Measurements from ENCODE around the gene FGF1. TPM values are rescaled to one million over a fixed set of nuclear protein-coding genes. Genes with fewer than 3 reads are reported as not detected.
"Not testable (repeated sequence)": the region's sequence is repeated elsewhere in the genome, so short reads cannot be mapped to it uniquely, and the experiment has no call there.

The FGF1 gene
- total RNA-seq, 1 donor = not detected

DNA sequence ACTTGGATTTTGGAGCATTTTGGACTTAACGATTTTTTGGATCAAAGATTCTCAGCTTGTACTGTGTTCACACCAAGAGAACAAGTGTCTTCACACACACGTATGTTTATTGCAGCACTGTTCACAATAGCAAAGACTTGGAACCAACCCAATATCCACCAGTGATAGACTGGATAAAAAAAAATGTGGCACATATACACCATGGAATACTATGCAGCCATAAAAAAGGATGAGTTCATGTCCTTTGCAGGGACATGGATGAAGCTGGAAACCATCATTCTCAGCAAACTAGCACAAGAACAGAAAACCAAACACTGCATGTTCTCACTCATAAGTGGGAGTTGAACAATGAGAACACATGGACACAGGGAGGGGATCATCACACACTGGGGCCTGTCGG, 37.8 kb downstream of the FGF1 start:
- H3K27me3 ChIP-seq (ENCODE audit: insufficient read depth, low read length); H3K4me1 ChIP-seq (ENCODE audit: insufficient read depth, low read length); H3K4me3 ChIP-seq (ENCODE audit: low read length); H3K9me3 ChIP-seq (ENCODE audit: low read depth, low read length): not testable (repeated sequence)

DNA sequence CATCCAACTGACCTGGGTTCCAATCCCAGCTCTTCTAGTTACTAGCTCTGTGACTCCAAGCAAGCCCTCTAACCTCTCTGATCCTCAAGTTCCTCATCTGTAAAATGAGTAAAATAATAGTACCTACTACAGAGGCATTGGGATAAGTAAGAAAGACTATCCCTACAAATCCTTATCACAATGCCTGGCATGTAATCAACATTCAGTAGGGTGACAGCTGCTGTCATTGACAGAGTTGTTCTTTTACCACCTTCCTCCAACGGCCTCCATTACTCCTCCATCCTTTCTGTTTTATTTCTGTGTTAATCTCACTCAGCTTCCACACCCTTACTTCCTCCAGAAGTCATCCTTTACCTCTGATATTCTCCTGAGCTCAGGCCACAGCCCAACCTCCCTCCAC, 40.4 kb downstream of the FGF1 start:
- Histone ChIP-seq H3K27me3 (ENCODE audit: insufficient read depth, low read length) (no peaks in the 10 kb centered on the region), H3K9me3 (ENCODE audit: low read depth, low read length) (no peaks in the 10 kb centered on the region), H3K4me1 (ENCODE audit: insufficient read depth, low read length) (no peaks in the 10 kb centered on the region), H3K4me3 (ENCODE audit: low read length) (no peak overlapping the region)

DNA sequence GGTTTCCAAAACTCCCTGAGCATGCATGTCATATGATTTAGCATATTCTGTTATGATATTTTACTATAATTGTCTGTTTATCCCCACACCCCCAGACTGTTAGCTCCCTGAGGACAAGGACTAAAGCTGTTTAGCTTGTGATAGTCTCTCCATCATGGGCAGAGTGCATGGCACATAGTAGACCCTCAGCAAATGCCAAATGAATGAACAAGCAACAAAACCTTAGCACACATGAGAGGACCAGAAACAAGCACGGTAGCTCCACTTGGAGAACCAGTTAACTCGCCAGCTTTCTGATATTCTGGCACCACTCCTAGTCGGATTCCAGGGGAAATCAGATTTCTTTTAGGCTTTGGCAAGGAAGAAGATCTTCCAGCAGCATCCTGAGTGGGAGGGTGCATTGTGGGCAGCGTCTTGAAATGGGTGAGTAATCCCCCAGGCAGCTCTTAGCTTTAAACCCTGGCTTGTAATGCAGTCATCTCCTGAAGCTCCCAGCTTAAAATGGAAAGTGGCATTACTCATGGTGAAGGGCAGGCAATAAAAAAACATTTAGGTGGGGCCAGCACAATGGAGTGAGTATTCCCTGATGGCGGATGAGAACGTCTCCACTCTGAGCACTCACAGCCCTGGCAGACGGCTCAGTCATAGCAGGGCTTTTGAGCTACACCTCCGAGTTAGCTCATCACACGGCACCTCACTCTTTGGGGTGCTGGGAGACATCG, 41.1 kb downstream of the FGF1 start:
- Histone ChIP-seq H3K27me3 (ENCODE audit: insufficient read depth, low read length) (no peaks in the 10 kb centered on the region), H3K9me3 (ENCODE audit: low read depth, low read length) (no peaks in the 10 kb centered on the region), H3K4me3 (ENCODE audit: low read length) (no peak overlapping the region), H3K4me1 (ENCODE audit: insufficient read depth, low read length) (no peaks in the 10 kb centered on the region)

DNA sequence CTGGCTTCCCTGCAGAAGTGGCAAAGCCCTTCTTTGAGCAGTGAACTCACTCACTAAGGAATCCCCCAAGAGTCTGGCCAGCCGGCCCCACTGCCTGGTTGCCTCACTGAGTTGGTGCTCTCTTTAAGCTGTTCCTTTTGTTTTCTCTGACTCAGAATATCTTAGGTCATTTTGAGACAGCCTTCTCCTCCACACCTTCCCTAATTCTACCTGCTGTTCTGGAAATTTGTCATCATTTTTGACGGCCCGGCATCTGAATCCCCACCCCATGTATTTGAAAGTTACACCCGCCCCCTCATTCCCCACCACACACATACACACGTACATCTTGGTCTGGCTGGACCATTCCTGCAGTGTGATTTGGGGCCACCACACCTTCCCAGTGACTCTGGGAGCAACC, 41.8 kb downstream of the FGF1 start:
- H3K9me3 ChIP-seq (ENCODE audit: low read depth, low read length) = no peaks in the 10 kb centered on the region
- H3K4me1 ChIP-seq (ENCODE audit: insufficient read depth, low read length) = no peaks in the 10 kb centered on the region
- H3K27me3 ChIP-seq (ENCODE audit: insufficient read depth, low read length) = no peaks in the 10 kb centered on the region
- no peak overlapping the region for H3K4me3 ChIP-seq (ENCODE audit: low read length)

DNA sequence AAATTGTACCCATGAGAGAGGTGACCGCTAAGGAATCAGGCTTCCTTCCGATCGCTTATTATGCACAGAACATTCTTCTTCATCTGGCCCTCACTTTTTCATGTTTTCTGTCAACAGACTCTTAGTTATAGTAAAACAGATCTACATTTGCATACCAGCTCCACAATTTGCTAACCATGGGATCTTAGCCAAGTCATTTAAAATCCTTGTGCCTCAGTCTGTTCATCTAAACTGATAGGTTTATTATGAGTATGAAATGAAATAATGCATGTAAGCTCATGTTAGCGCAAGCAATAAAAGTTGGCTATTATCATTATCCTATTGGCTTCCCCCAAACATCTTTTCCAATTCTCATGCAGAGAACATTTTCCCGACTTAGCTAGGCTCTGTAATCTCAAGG, 42.3 kb downstream of the FGF1 start:
- Histone ChIP-seq H3K4me3 (ENCODE audit: low read length) (no peak overlapping the region), H3K9me3 (ENCODE audit: low read depth, low read length) (no peaks in the 10 kb centered on the region), H3K4me1 (ENCODE audit: insufficient read depth, low read length) (no peaks in the 10 kb centered on the region), H3K27me3 (ENCODE audit: insufficient read depth, low read length) (no peaks in the 10 kb centered on the region)

DNA sequence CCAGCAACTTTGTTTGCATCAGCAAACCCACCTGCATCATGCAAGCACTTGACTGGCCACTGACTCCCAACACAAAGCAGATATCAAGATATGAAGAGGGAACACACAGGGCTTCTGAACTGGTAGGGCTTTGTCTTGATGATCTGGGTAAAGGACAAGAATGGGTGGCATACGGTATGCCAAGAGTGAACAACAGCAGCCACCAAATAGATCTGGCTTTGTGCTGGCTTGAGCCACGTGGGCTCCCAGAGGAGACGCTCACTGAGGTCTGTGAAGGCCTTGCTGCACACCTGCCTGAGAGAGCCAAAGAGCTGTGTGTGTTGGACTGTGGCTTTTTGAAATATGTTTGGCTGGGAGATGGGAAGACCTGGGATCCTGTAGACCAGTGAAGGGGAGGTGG, 43.5 kb downstream of the FGF1 start:
- H3K27me3 ChIP-seq (ENCODE audit: insufficient read depth, low read length) = peaks cover 3% of the 10 kb centered on the region
- H3K9me3 ChIP-seq (ENCODE audit: low read depth, low read length) = no peaks in the 10 kb centered on the region
- H3K4me1 ChIP-seq (ENCODE audit: insufficient read depth, low read length) = no peaks in the 10 kb centered on the region
- H3K4me3 ChIP-seq (ENCODE audit: low read length) = no peak overlapping the region

DNA sequence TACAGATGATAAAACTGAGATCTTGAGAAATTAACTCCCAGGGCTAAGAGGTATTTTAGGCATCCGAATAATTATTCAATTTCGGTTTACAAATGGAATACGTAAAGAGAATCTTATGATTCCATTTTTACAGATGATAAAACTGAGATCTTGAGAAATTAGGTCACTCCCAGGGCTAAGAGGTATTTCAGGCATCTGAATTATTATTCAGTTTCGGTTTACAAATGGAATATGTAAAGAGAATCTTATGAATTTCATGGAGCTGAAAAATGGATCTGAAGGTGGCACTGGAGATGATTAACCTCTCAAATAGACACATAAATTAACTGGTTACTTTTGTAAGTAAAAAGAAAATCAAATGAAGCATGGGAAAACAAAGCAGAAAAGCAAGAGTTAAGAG, 44.2 kb downstream of the FGF1 start:
- H3K4me3 ChIP-seq (ENCODE audit: low read length) = no peak overlapping the region
- H3K9me3 ChIP-seq (ENCODE audit: low read depth, low read length) = no peaks in the 10 kb centered on the region
- no peaks in the 10 kb centered on the region for H3K4me1 ChIP-seq (ENCODE audit: insufficient read depth, low read length)
- peaks cover 3% of the 10 kb centered on the region for H3K27me3 ChIP-seq (ENCODE audit: insufficient read depth, low read length)

DNA sequence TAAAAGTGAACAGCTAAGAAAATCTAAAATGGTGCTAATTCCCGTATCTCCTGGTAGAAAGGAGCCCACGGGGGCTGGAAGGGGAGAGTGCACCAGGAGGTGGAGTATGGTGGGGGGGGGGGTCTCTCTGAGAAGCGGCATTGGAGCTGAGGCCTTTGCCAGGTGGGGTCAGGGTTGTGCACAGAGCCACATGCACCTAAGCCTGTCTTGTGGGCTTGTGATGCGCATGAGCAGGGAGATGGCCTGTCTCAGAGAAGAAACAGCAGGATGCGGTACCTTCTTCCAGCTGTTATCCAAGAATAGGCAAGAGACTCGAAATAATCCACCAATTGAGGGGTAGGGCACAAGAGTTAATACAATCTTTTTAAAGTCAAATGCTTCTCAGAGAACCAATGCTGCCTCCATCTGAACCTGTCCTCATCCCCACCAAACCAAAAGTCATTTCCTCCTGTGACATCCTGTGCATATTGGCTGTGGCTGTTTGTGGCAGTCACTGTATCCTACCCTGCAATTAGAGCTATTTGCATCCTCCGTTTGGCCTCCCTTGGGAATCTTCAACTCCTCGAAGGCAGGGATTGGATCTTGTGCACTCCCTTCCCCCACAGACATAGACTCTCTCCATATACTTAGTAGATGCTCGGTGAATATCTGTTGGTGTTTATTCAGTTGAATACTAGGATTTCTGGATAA, 45.4 kb downstream of the FGF1 start:
- Histone ChIP-seq H3K4me1 (ENCODE audit: insufficient read depth, low read length) (no peaks in the 10 kb centered on the region), H3K27me3 (ENCODE audit: insufficient read depth, low read length) (peaks cover 3% of the 10 kb centered on the region), H3K9me3 (ENCODE audit: low read depth, low read length) (no peaks in the 10 kb centered on the region), H3K4me3 (ENCODE audit: low read length) (no peak overlapping the region)

DNA sequence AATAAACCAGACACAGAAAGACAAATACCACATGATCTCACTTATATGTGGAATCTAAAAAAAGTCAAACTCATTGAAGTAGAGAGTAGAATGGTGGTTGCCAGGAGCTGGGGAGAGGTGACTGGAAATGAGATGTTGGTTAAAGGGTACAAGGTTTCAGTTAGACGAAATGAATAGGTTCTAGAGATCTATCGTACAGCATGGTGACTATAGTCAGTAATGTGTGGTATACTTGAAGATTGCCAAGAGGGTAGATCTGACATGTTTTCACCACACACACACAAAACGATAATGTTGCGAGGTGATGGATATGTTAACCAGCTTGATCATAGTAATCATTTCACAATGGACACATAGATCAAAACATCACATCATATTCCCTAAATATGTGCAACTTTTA, 46.4 kb downstream of the FGF1 start:
- H3K9me3 ChIP-seq (ENCODE audit: low read depth, low read length) = no peaks in the 10 kb centered on the region
- H3K27me3 ChIP-seq (ENCODE audit: insufficient read depth, low read length) = peaks cover 3% of the 10 kb centered on the region
- H3K4me3 ChIP-seq (ENCODE audit: low read length) = no peak overlapping the region
- H3K4me1 ChIP-seq (ENCODE audit: insufficient read depth, low read length) = no peaks in the 10 kb centered on the region

DNA sequence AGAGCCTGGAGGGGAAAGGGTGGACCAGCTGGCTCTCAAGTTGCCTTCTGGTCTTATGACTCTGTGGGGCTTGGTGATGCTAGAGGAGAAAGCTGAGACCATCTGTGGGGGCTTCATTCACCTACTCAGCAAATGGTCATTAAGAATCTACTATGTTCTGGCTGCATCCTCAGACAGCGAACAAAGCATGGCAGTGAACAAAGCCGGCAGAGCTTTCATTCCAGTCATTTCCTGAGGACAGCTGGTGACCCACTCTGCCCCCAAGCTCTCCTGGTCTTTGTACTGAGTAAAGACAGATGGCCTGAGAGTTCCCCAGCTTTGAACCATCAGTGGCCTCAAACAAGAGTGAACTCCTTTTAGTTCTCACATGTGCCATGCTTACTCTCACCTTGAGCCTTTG, 48.0 kb downstream of the FGF1 start:
- H3K4me1 ChIP-seq (ENCODE audit: insufficient read depth, low read length) = no peaks in the 10 kb centered on the region
- H3K27me3 ChIP-seq (ENCODE audit: insufficient read depth, low read length) = peaks cover 3% of the 10 kb centered on the region
- no peaks in the 10 kb centered on the region for H3K9me3 ChIP-seq (ENCODE audit: low read depth, low read length)
- H3K4me3 ChIP-seq (ENCODE audit: low read length) = no peak overlapping the region

DNA sequence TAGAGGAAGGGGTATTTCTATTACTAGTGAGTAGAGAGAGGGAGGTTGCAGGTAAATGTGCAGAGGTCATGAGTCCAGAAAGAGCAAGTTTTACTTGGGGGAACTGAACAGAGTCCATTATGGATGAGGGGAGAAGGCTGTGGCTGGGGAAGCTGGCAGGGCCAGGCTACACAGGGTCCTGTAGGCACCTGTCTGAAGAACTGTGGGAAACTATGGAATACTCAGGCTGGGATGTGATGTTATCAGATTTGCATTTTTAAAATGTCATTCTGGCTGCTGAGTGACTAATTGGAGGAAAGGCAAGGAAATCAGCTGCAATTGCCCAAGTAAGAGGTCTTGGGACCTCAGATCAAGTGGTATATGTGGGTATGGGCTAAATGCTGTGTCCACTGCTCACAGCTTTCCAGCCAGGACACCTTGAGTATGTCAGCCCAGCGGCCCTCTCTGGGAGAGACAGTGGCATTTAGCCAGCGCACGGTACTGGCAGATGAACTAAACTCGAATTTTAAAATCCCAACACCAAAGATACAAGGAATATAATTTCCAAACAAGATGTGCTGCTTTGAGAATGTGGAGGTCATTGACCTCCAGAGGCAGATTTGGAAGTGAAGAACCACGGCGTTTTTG, 49.1 kb downstream of the FGF1 start:
- Histone ChIP-seq H3K27me3 (ENCODE audit: insufficient read depth, low read length) (peaks cover 3% of the 10 kb centered on the region), H3K9me3 (ENCODE audit: low read depth, low read length) (no peaks in the 10 kb centered on the region), H3K4me3 (ENCODE audit: low read length) (no peak overlapping the region), H3K4me1 (ENCODE audit: insufficient read depth, low read length) (no peaks in the 10 kb centered on the region)

DNA sequence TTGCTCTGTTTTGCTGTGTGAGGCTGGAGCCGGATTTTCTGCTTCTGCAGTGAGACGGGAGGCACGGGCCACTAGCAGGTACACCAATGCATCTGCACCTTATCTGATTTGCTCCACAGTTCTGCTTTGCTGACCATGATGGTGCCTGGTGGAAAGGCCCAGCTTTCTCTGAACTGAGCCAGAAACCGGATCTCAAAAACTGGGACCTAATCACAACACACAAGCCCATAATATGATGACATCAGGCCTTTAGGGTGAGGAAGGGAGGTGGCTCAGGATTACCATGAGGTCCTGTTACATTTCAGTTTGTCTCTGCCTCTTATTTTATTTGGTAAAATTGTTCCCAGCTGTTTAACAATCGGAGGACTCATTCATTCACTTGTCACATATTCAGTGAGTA, 49.8 kb downstream of the FGF1 start:
- no peaks in the 10 kb centered on the region for H3K4me1 ChIP-seq (ENCODE audit: insufficient read depth, low read length)
- H3K9me3 ChIP-seq (ENCODE audit: low read depth, low read length) = no peaks in the 10 kb centered on the region
- no peak overlapping the region for H3K4me3 ChIP-seq (ENCODE audit: low read length)
- peaks cover 3% of the 10 kb centered on the region for H3K27me3 ChIP-seq (ENCODE audit: insufficient read depth, low read length)

DNA sequence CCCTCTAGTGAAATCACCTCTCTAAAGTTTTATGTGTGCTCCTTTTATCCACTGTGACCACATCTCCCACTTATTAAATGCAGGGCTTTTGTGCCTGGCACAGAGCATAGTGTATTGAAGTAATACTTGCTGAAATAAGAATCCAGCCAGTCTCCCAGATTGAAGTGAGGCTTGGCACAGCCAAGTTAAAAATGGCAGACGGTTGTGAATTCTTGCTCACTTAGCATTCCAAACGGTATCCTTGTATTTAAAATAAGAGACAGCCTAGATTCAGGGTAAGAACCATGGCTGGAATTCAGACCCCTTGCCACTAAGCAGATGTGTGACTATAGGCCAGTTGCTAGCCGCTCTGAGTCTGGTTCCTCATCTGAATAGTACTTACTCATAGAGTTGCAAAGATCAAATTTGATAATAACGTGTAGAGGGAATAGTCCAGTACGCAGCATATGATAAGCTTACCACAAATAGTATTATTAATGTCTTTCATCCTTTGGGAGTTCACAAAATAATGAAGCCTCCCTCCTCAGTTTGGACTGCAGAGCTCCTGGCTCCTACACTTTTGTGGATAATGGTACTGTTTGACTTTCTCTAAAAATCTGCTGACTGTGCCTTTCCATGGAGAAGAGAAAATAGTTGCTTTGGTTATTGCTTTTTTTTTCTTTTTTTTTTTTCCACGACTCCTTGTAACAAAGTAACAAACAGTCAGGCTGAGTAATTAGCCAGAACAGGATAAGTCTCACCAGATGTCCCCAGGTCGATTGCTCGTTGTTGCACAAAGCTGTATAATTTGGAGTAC, 51.5 kb downstream of the FGF1 start:
- Histone ChIP-seq H3K27me3 (ENCODE audit: insufficient read depth, low read length) (peaks cover 3% of the 10 kb centered on the region), H3K4me1 (ENCODE audit: insufficient read depth, low read length) (no peaks in the 10 kb centered on the region), H3K4me3 (ENCODE audit: low read length) (no peak overlapping the region), H3K9me3 (ENCODE audit: low read depth, low read length) (no peaks in the 10 kb centered on the region)

DNA sequence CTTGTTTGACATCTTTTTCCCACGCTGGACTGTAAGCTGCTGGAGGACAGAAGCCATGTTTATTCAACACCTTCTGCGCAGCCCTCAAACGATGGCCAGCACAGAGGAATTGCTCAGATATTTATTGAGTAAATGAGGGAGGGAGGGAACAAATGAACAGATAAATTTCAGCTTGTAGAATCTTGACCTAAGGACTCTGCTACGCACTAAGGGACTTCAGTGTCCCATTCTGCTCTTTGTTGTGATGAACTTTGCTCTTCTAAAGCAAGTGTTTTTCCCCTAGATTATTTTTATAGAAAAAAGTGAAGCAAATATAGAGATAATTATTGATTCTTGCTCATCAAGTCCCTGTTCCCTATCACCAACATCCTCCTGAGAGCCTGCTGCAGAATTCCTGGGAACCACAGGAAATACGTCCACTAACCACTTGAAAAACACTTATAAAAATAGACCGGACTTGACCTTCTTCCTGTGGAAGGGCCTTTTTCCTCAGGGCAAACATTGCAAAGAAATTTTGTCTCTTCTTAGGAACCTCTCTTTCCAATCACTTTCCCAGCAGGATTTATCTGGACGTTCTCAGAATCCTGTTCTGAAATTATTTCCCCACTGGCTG, 54.9 kb downstream of the FGF1 start:
- H3K4me1 ChIP-seq (ENCODE audit: insufficient read depth, low read length) = no peaks in the 10 kb centered on the region
- no peaks in the 10 kb centered on the region for H3K27me3 ChIP-seq (ENCODE audit: insufficient read depth, low read length)
- H3K4me3 ChIP-seq (ENCODE audit: low read length) = no peak overlapping the region
- no peaks in the 10 kb centered on the region for H3K9me3 ChIP-seq (ENCODE audit: low read depth, low read length)
